NCI-H446 (cell line): Measurements from ENCODE around the gene BSN.
"Not testable (repeated sequence)": the region's sequence is repeated elsewhere in the genome, so short reads cannot be mapped to it uniquely, and the experiment has no call there.

ENCODE experiments used
- DNase-seq, 2 experiments: peaks; one replicate each; lab custom pipeline; 2025; lab: John Stamatoyannopoulos, UW

BSN gene

GRCh38 chr3:49673121-49673714, 118.9 kb downstream of the BSN start:
- DNase-seq = no peak

GRCh38 chr3:49673715-49674496, 119.6 kb downstream of the BSN start, which contains the start of gene APEH:
Gene APEH (plus strand): TSS chr3:49674351. CDS start chr3:49674402, 51 bp downstream.
- no peak for DNase-seq

GRCh38 chr3:49674497-49674983, 120.3 kb downstream of the BSN start:
- no peak for DNase-seq

GRCh38 chr3:49675912-49676311, 121.6 kb downstream of the BSN start:
- no peak for DNase-seq

- no peak for DNase-seq
Measured at GRCh38 chr3:49680493-49681231, 126.4 kb downstream of the BSN start.

GRCh38 chr3:49681232-49681522, 126.9 kb downstream of the BSN start:
- DNase-seq = no peak

- no peak for DNase-seq
Measured at GRCh38 chr3:49681543-49681942, 127.3 kb downstream of the BSN start.

GRCh38 chr3:49683162-49683561, 128.9 kb downstream of the BSN start:
- no peak for DNase-seq

- not testable (repeated sequence) for DNase-seq
Measured at GRCh38 chr3:49684453-49684852, 130.2 kb downstream of the BSN start.

- DNase-seq = not testable (repeated sequence)
Measured at GRCh38 chr3:49685103-49685502, 130.8 kb downstream of the BSN start.

- DNase-seq = not testable (repeated sequence)
Measured at GRCh38 chr3:49685846-49686245, 131.6 kb downstream of the BSN start.

GRCh38 chr3:49686346-49686745, 132.1 kb downstream of the BSN start:
- DNase-seq = not testable (repeated sequence)

GRCh38 chr3:49686769-49687423, 132.6 kb downstream of the BSN start:
- not testable (repeated sequence) for DNase-seq

- not testable (repeated sequence) for DNase-seq
Measured at GRCh38 chr3:49687424-49687795, 133.1 kb downstream of the BSN start.

- DNase-seq = not testable (repeated sequence)
Measured at GRCh38 chr3:49688338-49689045, 134.2 kb downstream of the BSN start.

GRCh38 chr3:49689046-49689907, 135.0 kb downstream of the BSN start, which contains the start of the genes MST1 and RNF123:
Gene MST1 (minus strand): TSS chr3:49689474. CDS start chr3:49688691, 783 bp downstream.
Gene RNF123 (plus strand): TSS chr3:49689557. CDS start chr3:49691166, 1,609 bp downstream.
- no peak for DNase-seq

- DNase-seq = not testable (repeated sequence)
Measured at GRCh38 chr3:49689908-49690624, 135.8 kb downstream of the BSN start.

GRCh38 chr3:49690856-49691255, 136.6 kb downstream of the BSN start:
- DNase-seq = not testable (repeated sequence)

- not testable (repeated sequence) for DNase-seq
Measured at GRCh38 chr3:49691481-49691880, 137.2 kb downstream of the BSN start.
